GM18867 (cell line): ENCODE results near the gene GTPBP8.

ENCODE experiments used
- ATAC-seq: cut with Tn5 transposase; IDR thresholded peaks from one replicate; pipeline ENCODE4 v1.9.1; 2021; ENCODE audit warnings: mild to moderate bottlenecking, moderate library complexity; ENCODE audit not compliant: unreplicated experiment

GTPBP8 gene

DNA sequence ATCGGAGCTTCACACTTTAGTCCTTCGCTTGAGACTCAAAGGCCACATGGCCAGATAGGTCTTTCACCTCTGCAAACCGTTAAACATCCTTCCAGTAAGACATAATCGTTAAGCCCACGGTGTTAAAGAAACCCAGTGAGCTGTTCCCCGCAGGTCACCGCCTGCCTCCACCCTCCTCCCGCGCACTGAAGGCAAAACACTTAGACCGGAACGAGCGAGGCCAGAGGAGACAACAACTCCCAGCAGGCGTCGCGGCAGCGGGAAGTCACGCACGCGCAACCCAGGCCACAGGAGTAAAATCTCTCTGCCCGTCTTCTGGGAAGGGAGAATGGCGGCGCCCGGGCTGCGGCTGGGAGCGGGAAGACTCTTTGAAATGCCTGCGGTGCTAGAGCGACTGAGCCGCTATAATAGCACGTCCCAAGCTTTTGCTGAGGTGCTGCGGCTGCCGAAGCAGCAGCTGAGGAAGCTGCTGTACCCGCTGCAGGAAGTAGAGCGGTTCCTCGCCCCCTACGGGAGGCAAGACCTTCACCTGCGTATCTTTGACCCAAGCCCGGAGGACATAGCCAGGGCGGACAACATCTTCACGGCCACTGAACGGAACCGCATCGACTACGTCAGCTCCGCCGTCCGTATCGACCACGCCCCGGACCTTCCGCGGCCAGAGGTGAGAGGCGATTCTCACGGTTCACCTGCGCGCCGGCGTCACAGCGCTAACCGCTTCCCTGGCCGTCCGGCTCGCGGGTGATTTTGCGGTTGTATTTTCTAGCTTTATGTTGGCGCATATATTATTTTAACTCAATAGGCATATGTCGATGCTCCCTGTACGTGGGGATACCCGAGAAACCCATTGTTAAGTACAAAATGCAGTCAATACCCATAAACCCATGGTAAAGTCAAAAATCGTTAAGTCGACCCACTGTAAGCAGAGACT, at the start of gene GTPBP8:
Gene GTPBP8, plus strand, starts transcription at position 313 of the 931 bp plus-strand sequence. Its CDS starts 16 bp downstream, at position 329.
- ATAC-seq = peak; percentile 96

- ATAC-seq = no peak
Observed at GRCh38 chr3:112948346-112948838, 42.4 kb upstream of the GTPBP8 start.

GRCh38 chr3:112956351-112956750, 34.4 kb upstream of the GTPBP8 start:
- no peak for ATAC-seq

GRCh38 chr3:112958811-112959560, 31.8 kb upstream of the GTPBP8 start:
- peak; percentile 77 for ATAC-seq

GRCh38 chr3:112963683-112964082, 27.1 kb upstream of the GTPBP8 start:
- ATAC-seq = no peak

GRCh38 chr3:112965656-112966055, 25.1 kb upstream of the GTPBP8 start:
- no peak for ATAC-seq

DNA sequence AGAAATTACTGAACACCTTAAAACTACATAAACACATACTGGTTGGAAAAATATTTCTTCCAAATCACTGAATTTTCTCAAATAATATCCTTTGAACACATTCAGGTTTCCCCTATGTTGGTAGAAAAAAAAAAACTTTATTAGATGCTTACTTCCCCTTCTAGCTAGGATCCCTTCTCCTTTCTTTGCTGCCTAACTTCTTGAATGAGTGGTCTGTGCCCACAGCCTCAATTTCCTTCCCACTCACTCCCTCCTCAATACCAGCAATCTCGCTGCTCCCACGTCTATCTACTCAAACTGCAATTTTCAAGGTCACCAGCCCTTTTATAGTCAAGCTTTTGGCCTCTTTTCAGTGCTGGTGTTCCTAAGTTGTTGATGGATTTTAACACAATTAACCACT, 24.2 kb upstream of the GTPBP8 start:
- no peak for ATAC-seq

DNA sequence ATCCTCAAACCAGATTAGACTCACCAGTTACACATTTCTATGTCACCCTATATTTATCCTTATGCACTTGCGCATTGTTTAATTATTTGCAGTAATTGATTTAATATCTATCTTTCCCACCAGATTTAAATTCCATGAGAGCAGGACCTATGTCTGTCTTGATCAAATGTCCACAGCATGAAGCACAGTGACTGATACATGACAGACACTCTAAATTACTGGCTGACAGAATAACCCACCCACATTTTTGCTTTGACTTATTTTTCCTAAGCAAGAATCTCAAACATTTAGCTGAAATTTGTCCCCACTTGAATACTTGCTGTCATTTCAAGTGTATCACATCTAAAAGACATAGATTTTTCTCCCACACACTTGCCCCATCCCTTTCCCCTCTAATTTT, 23.4 kb upstream of the GTPBP8 start:
- ATAC-seq = no peak

DNA sequence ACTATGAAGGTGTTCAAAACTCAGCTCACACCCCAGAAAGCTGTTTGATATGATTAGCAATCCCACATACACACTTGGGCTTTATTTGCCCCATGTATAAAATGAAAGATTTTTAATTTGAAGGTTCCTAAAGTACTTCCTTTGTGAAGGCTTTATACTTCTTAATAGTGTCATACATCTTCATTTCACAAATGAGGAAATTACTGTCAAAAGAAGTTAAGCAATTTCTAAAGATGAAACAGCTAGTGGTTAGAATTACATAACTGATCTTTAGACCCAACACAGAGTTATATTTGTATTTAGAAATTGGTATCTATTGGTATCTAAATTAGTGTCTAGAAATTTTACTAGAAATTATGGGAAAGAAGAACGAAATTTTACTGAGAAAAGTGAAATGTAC, 23.0 kb upstream of the GTPBP8 start:
- ATAC-seq = no peak

- ATAC-seq = no peak
Observed at GRCh38 chr3:112972158-112972557, 18.6 kb upstream of the GTPBP8 start.

DNA sequence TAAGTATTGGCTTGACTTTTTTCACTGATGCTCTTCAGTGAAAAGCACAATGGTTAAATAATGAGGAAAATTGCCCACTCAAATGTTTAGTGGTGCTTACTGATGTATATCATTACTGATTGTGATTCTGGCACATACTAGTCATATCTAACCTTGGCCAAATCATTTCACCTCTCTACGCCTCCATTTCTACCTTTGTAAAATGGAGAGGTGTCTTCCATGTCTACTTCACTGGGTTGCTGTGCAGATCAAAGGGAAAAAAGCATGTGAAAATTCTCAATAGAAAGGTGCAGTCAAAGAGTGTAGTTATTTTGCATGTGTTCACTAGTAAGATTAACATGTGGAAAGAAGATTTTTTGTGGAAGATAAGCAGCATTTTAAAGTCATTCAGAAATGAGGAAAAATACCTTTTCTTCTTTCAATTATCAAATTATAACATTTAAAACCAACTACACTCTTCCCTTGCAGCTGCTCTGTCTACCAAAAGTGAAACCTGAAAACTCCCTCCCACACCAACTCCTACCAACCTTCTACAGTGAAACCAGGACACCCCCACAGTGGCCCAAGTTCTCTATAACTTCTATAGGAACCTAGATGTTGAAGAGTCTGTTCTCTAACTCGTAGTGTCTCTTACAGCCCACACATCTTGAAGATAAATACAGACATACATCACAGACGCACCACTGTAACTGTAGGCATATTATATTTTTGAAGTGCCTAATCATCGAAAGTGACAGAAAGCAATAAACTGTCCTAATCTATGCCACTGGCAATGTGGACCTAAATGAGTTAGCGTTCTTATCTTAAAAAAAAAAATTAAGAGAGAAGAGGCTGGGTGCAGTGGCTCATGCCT, 17.2 kb upstream of the GTPBP8 start:
- ATAC-seq = peak; percentile 87

DNA sequence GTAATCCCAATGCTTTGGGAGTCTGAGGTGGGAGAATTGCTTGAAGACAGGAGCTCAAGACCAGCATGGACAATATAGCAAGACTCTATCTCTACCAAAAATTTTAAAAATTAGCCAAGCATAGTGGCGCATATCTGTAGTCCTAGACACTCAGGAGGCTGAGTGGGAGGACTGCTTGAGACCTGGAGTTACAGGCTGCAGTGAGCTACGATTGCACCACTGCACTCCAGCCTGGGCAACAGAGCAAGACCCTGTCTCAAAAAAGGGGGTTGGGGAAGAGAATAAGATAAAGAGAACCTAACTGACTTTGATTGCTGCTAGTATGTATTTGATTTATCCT, 16.6 kb upstream of the GTPBP8 start:
- peak; percentile 21 for ATAC-seq

DNA sequence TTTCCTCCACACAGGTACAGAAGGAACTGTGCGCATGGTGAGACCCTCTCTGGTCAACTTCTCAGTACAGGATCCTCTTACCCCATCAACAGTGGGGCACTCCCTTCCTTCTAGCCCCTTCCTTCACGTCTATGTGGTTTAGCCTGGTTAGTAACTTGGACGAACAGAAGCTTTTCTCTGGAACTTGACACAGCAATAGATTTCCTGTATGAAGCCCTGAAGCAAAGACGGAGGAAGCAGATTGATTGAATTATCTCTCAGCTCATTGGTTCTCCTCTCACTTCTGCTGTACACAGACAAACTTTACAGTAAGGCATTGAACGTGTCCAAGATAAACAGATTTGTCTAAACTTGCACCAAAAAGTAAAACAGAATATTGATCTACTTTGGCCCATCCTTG, 15.9 kb upstream of the GTPBP8 start, which contains the start of gene CD200R1:
Gene CD200R1, minus strand, starts transcription at position 210 of the 400 bp plus-strand sequence. CDS start 246 bp downstream, outside the sequence.
- ATAC-seq = no peak

- no peak for ATAC-seq
Observed at GRCh38 chr3:112976001-112976400, 14.8 kb upstream of the GTPBP8 start.

- ATAC-seq = no peak
Observed at GRCh38 chr3:112976953-112977352, 13.8 kb upstream of the GTPBP8 start.

DNA sequence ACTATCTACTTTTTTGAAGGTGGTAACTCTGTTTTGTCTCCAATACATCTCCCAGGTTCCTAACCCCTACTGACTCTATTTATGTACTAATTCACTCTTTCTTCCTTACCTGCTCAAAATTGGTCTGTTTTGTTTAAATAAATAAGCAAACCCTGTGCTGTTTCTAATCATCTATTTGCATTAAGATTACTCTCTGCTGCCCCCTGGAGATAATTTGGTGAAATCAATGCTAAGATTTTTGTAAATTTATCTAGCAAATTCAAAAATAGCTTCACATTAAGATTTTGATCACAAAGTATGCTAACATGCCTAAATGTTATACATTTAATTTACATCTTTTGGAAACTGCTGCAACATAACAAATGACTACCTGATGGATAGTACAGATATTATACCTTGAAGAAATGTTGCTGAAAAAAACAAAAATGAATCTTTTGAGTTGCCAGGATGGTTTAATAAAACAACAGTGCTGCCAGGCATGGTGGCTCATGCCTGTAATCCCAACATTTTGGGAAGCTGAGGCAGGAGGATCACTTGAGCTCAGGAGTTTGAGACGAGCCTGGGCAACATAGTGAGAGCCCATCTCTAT, 11.4 kb upstream of the GTPBP8 start:
- ATAC-seq = no peak

DNA sequence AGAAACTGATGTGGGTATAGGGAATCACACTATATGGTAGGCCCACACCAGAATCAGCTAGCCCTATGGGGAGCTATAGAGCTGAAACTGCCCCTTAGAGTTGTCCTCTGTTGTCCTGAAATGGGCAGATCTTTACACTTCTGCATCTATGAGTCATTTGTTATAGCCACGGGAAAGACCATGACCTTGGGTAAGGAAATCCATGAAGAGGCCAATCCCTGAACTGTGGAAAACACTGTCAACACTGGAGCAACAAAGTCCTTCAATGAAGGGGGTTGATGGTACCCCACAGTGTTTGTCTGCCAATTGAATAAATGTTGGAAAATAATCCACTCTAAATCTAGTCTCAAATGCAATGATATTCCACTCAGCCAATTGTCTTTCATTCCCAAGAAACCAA, 10.7 kb upstream of the GTPBP8 start:
- ATAC-seq = no peak

DNA sequence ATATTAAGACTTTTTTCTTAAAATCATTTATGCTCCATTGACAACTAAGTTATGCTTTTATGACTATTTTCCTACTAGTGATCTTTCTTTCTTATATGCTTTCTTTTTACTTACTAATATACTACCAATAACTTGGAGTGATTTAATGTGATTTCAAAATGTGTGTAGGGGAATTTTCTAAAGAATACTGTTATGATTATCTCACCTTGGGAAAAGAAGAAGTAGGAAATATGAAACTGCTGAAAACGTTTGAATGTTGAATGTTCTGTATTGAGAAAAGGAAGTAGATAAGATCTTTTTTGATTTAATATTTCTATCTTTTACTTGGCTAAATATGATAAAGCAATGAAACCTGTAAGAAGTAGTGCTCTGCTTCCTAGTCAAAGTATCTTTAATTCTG, 8.1 kb upstream of the GTPBP8 start:
- ATAC-seq = no peak

- ATAC-seq = no peak
Observed at GRCh38 chr3:112984485-112984884, 6.3 kb upstream of the GTPBP8 start.

DNA sequence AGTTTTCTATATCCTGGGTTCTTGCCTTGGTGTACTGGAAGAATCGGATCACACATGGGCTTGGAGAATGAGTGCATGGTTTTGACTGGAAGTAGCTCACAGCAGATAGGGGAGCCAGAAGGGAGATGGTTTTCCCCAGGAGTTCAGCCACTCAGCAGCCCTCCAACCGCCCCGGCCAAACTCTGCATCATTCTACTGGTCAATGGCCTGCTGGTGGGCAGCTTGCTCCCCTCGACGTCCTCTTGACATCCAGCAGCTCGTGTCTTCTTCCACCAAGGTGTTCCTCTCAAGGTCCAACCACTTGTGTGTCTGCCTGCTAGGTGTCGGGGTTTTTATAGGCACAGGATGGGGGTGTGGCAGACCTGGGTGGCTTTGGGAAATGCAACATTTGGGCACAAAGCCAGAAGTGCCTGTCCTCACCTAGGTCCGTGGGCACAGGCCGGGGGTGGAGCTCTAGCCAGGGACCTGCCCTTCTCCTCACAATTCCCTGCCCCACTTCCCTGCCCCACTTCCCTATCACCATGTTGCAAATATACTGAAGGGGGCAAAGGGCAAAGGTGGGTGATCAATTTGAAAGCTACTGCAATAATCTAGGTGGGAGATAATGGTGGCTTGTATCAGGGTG, 3.0 kb upstream of the GTPBP8 start:
- no peak for ATAC-seq
